Stimulated activated CD4-positive, alpha-beta T cell treated with anti-CD3 and anti-CD28 coated beads, Interleukin-2, amount 100 ng/mL, for 48 hours (primary cell): ENCODE data around the gene PTCHD4.
"Not testable (repeated sequence)": the region's sequence is repeated elsewhere in the genome, so short reads cannot be mapped to it uniquely, and the experiment has no call there.

Source experiments
- DNase-seq, 2 donors: peaks; one replicate each; pipeline ENCODE4 v3.0.0-alpha.2; 2020

The PTCHD4 gene

GRCh38 chr6:48111143-48111506 lies at the start of gene PTCHD4:
PTCHD4 (minus strand) TSS chr6:48111197; CDS start chr6:48068957, 42,240 bp downstream.
- no peak for DNase-seq

- DNase-seq = no peak
Observed at GRCh38 chr6:48151142-48151541, 40.1 kb upstream of the PTCHD4 start.

GRCh38 chr6:48150701-48151100 lies 39.7 kb upstream of the PTCHD4 start:
- no peak for DNase-seq

- no peak for DNase-seq
Observed at GRCh38 chr6:48147051-48147450, 36.1 kb upstream of the PTCHD4 start.

GRCh38 chr6:48144021-48144420 lies 33.0 kb upstream of the PTCHD4 start:
- DNase-seq = no peak

- no peak for DNase-seq
Observed at GRCh38 chr6:48141975-48142374, 31.0 kb upstream of the PTCHD4 start.

GRCh38 chr6:48139818-48140614 lies 29.0 kb upstream of the PTCHD4 start:
- no peak for DNase-seq

- DNase-seq = no peak
Observed at GRCh38 chr6:48136856-48137255, 25.9 kb upstream of the PTCHD4 start.

GRCh38 chr6:48135323-48136084 lies 24.5 kb upstream of the PTCHD4 start:
- DNase-seq = no peak

- DNase-seq = no peak
Observed at GRCh38 chr6:48134246-48134645, 23.2 kb upstream of the PTCHD4 start.

- DNase-seq = no peak
Observed at GRCh38 chr6:48123601-48124000, 12.6 kb upstream of the PTCHD4 start.

GRCh38 chr6:48121983-48122749 lies 11.2 kb upstream of the PTCHD4 start:
- not testable (repeated sequence) for DNase-seq

GRCh38 chr6:48116699-48117645 lies 6.0 kb upstream of the PTCHD4 start:
- no peak for DNase-seq

- no peak for DNase-seq
Observed at GRCh38 chr6:48113130-48113529, 2.1 kb upstream of the PTCHD4 start.

- DNase-seq = no peak
Observed at GRCh38 chr6:48111575-48111974, 578 bp upstream of the PTCHD4 start.

GRCh38 chr6:48110436-48111142 lies 408 bp downstream of the PTCHD4 start:
- DNase-seq = no peak

GRCh38 chr6:48109944-48110343 lies 1.1 kb downstream of the PTCHD4 start:
- no peak for DNase-seq

GRCh38 chr6:48102476-48103195 lies 8.4 kb downstream of the PTCHD4 start:
- DNase-seq = not testable (repeated sequence)

- no peak for DNase-seq
Observed at GRCh38 chr6:48101290-48101689, 9.7 kb downstream of the PTCHD4 start.

GRCh38 chr6:48100588-48100895 lies 10.5 kb downstream of the PTCHD4 start:
- DNase-seq = no peak
